ENCODE measurements around the gene KCNN4.

DNA sequence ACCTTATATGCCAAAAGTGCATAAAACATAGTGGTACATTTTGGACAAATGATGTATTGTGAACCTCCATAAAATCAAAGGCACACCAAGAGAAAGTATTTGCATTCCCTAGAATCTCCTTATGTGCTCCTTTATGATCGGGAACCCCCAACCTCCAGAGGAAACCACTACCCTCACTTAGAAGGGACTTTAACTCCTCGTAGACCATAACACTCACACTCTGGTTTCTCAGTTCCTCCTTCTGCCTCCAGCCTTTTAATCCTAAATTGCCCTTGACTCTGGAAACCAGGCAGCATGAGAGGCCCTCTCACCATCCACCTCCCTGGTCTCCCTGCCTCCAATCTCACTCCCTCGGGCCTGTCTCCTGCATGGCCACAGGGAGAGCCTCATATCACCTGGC lies 9.8 kb upstream of the KCNN4 start:
- TF ChIP-seq, protein P1, sequence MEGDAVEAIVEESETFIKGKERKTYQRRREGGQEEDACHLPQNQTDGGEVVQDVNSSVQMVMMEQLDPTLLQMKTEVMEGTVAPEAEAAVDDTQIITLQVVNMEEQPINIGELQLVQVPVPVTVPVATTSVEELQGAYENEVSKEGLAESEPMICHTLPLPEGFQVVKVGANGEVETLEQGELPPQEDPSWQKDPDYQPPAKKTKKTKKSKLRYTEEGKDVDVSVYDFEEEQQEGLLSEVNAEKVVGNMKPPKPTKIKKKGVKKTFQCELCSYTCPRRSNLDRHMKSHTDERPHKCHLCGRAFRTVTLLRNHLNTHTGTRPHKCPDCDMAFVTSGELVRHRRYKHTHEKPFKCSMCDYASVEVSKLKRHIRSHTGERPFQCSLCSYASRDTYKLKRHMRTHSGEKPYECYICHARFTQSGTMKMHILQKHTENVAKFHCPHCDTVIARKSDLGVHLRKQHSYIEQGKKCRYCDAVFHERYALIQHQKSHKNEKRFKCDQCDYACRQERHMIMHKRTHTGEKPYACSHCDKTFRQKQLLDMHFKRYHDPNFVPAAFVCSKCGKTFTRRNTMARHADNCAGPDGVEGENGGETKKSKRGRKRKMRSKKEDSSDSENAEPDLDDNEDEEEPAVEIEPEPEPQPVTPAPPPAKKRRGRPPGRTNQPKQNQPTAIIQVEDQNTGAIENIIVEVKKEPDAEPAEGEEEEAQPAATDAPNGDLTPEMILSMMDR (IDR thresholded peaks at IDR 0.05): no peak
- no peak for TF ChIP-seq POLR2A (IDR thresholded peaks at IDR 0.05)
